ENCODE data around the gene ZCWPW1. TPM values are rescaled to one million over a fixed set of nuclear protein-coding genes. Genes with fewer than 3 reads are reported as not detected.
A peak's percentile ranks its signal among the peaks of the same experiment; 100 is the strongest.
"Not testable (repeated sequence)": the region's sequence is repeated elsewhere in the genome, so short reads cannot be mapped to it uniquely, and the experiment has no call there.

ZCWPW1 gene
- total RNA-seq, 1 donor from 2014 or later = 1.8 TPM

DNA sequence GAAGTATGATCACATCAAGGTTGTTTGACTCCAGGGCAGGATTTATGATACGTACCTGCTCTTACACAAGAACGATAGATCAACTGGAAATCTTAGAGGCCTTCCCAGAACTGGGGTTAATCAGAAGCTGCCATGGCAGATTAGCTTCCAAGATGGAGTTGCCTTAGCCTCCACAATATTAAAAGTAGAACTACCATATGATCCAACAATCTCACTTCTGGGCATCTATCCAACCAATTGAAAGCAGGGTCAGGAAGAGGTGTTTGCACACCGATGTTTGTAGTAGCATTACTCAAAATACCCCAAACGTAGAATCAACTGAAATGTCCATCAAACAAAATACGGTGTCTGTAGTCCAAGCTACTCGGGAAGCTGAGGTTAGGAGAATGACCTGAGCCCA, 64.0 kb downstream of the ZCWPW1 start:
- Mint-ChIP-seq H3K27ac (ENCODE audit: unreplicated experiment) (no peak overlapping the region), H3K36me3 (ENCODE audit: low read depth) (peaks cover 28% of the 10 kb centered on the region), H3K4me1 (no peaks in the 10 kb centered on the region), H3K4me3 (no peak overlapping the region), H3K9me3 (no peaks in the 10 kb centered on the region), H3K27me3 (ENCODE audit: low read depth) (no peaks in the 10 kb centered on the region)
- TF ChIP-seq, protein P1, sequence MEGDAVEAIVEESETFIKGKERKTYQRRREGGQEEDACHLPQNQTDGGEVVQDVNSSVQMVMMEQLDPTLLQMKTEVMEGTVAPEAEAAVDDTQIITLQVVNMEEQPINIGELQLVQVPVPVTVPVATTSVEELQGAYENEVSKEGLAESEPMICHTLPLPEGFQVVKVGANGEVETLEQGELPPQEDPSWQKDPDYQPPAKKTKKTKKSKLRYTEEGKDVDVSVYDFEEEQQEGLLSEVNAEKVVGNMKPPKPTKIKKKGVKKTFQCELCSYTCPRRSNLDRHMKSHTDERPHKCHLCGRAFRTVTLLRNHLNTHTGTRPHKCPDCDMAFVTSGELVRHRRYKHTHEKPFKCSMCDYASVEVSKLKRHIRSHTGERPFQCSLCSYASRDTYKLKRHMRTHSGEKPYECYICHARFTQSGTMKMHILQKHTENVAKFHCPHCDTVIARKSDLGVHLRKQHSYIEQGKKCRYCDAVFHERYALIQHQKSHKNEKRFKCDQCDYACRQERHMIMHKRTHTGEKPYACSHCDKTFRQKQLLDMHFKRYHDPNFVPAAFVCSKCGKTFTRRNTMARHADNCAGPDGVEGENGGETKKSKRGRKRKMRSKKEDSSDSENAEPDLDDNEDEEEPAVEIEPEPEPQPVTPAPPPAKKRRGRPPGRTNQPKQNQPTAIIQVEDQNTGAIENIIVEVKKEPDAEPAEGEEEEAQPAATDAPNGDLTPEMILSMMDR (conservative IDR thresholded peaks at IDR 0.05) = no peak
- no peak for DNase-seq (ENCODE audit: low read depth, low spot score)

DNA sequence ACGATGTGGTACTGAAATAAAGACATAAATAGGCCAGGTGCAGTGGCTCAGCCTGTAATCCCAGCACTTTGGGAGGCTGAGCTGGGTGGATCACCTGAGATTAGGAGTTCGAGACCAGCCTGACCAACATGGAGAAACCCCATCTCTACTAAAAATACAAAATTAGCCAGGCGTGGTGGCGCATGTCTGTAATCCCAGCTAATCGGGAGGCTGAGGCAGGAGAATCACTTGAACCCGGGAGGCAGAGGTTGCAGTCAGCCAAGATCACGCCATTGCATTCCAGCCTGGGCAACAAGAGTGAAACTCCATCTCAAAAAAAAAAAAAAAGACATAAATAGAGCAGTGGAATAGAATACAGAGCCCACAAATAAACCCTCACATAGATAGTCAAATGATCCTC, 64.7 kb downstream of the ZCWPW1 start:
- not testable (repeated sequence) for H3K4me1 Mint-ChIP-seq; H3K9me3 Mint-ChIP-seq; DNase-seq (ENCODE audit: low read depth, low spot score); H3K4me3 Mint-ChIP-seq; H3K27ac Mint-ChIP-seq (ENCODE audit: unreplicated experiment); H3K27me3 Mint-ChIP-seq (ENCODE audit: low read depth)
- peaks cover 28% of the 10 kb centered on the region for H3K36me3 Mint-ChIP-seq (ENCODE audit: low read depth)

DNA sequence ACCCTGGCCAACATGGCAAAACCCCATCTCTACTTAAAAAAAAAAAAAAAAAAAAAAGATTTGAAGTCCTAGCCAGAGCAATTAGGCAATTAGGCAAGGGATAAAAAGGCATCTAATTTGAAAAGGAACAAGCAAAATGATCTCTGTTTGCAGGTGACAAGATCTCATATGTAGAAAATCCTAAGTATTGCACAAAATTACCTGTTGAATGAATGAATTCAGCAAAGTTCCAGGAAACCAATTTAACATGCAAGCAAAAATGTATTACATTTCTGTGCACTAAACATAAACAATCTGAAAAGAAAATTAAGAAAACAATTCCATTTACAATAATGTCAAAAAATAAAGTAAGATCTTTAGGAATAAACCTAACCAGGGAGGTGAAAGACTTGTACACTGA, 65.4 kb downstream of the ZCWPW1 start:
- Mint-ChIP-seq H3K27ac (ENCODE audit: unreplicated experiment) (no peak overlapping the region), H3K4me1 (no peaks in the 10 kb centered on the region), H3K36me3 (ENCODE audit: low read depth) (peaks cover 28% of the 10 kb centered on the region), H3K27me3 (ENCODE audit: low read depth) (no peaks in the 10 kb centered on the region), H3K4me3 (no peak overlapping the region), H3K9me3 (no peaks in the 10 kb centered on the region)
- TF ChIP-seq, protein P1 (conservative IDR thresholded peaks at IDR 0.05) = no peak
- no peak for DNase-seq (ENCODE audit: low read depth, low spot score)

DNA sequence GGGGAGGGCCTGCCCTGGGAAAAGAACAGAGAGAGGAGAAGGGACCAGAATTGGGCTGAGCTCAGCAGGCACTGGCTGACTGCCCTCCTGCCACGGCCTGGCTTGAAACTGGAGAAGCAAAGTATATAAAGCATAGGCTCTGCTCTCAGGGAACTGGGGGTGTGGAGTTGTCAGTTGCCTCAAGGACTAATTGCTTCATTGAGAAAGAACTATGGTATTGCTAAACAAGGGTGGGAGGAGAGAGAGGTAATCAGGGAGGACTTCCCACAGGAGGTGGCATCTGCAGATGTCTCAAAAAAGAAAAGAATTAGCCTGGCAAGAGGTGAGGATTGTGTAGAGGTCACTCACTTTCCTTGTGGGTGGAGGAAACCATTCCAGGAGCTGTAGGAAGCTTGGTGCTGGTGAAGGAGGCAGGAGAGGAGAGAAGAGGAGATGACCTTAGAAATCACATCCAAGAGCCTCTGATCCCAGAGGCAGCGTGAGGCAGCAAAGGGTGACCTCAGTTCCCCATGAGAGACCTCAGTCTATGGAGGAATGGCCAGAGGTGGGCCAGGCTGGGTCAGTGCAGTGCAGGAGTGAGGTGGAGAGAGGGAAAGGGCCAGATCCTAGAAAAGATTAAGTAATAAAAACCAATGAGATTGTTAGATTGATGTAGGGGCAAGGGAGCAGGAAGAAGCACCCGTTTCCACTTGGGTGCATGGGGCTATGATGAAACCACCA, 68.2 kb downstream of the ZCWPW1 start:
- Mint-ChIP-seq H3K9me3 (no peaks in the 10 kb centered on the region), H3K27me3 (ENCODE audit: low read depth) (no peaks in the 10 kb centered on the region), H3K4me3 (no peak overlapping the region), H3K36me3 (ENCODE audit: low read depth) (peaks cover 23% of the 10 kb centered on the region), H3K4me1 (no peaks in the 10 kb centered on the region), H3K27ac (ENCODE audit: unreplicated experiment) (no peak overlapping the region)
- TF ChIP-seq, protein P1 (conservative IDR thresholded peaks at IDR 0.05) = no peak
- DNase-seq (ENCODE audit: low read depth, low spot score) = no peak

DNA sequence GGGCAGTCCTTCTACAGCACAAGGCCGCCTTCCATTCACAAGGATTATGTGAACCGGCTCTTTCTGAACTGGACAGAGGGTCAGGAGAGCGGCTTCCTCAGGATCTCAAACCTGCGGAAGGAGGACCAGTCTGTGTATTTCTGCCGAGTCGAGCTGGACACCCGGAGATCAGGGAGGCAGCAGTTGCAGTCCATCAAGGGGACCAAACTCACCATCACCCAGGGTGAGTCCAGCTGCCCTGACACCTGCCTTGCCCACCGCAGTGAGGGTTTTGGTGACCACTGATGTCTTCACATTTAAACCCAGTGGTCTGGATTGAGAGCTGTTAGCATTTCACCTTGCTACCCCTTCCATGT, 69.7 kb downstream of the ZCWPW1 start:
- no peak for DNase-seq (ENCODE audit: low read depth, low spot score)
- TF ChIP-seq, protein P1 (conservative IDR thresholded peaks at IDR 0.05) = no peak
- Mint-ChIP-seq H3K36me3 (ENCODE audit: low read depth) (peaks cover 14% of the 10 kb centered on the region), H3K4me1 (no peaks in the 10 kb centered on the region), H3K4me3 (no peak overlapping the region), H3K9me3 (no peaks in the 10 kb centered on the region), H3K27ac (ENCODE audit: unreplicated experiment) (peak overlapping the region; percentile 19), H3K27me3 (ENCODE audit: low read depth) (no peaks in the 10 kb centered on the region)

DNA sequence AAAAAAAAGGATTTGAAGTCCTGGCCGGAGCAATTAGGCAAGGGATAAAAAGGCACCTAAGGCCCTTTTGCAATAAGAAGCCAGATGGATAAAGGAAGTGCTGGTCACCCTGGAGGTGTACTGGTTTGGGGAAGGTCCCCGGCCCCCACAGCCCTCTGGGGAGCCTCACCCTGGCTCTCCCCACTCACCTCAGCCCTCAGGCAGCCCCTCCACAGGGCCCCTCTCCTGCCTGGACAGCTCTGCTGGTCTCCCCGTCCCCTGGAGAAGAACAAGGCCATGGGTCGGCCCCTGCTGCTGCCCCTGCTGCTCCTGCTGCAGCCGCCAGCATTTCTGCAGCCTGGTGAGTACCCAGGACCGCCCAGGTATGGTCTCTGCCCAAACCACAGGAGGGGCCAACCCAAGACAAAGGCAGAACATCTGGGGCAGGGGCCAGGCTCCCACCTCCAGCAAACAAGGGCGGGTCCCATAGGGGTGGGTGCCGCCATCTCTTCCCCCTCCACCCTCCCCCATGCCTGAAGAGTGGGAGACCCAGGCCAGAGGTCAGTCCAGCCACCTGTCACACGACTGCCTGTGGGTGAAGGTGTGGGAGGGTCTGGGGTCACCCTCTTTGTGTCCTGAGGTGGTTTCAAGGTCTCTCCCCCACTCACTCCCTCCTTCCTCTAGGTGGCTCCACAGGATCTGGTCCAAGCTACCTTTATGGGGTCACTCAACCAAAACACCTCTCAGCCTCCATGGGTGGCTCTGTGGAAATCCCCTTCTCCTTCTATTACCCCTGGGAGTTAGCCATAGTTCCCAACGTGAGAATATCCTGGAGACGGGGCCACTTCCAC, 70.3 kb downstream of the ZCWPW1 start, which contains the start of gene PILRB:
Gene PILRB, plus strand, starts transcription at position 91 of the 830 bp plus-strand sequence. Its CDS starts 186 bp downstream, at position 277.
- Mint-ChIP-seq H3K27me3 (ENCODE audit: low read depth) (no peaks in the 10 kb centered on the region), H3K27ac (ENCODE audit: unreplicated experiment) (no peak within 1 kb of the TSS), H3K4me3 (no peak within 1 kb of the TSS), H3K9me3 (no peaks in the 10 kb centered on the region), H3K4me1 (no peaks in the 10 kb centered on the region), H3K36me3 (ENCODE audit: low read depth) (peaks cover 11% of the 10 kb centered on the region)
- TF ChIP-seq, protein P1 (conservative IDR thresholded peaks at IDR 0.05) = no peak
- no peak for DNase-seq (ENCODE audit: low read depth, low spot score)

Data from neural crest cell (in vitro differentiated cells).